HepG2 (cell line): ENCODE data around the gene USP7. TPM values are rescaled to one million over a fixed set of nuclear protein-coding genes. Genes with fewer than 3 reads are reported as not detected.

Experiments used
- EEA1 ChIP-seq: sonication (generic); formaldehyde crosslinking; IDR thresholded peaks from 2 replicates; pipeline ENCODE4 v1.5.1; 2020; ENCODE audit warnings: mild to moderate bottlenecking, missing genetic modification reagents, borderline replicate concordance
- HOXA3 ChIP-seq: sonication (generic); formaldehyde crosslinking; IDR thresholded peaks from 2 replicates; pipeline ENCODE4 v1.5.0; 2020; ENCODE audit warnings: missing genetic modification reagents
- KLF15 ChIP-seq: sonication (generic); formaldehyde crosslinking; IDR thresholded peaks from 2 replicates; pipeline ENCODE4 v1.8.1; 2023; ENCODE audit warnings: borderline replicate concordance, mild to moderate bottlenecking, inconsistent platforms, missing genetic modification reagents, mixed read lengths
- RBFOX2 ChIP-seq: fragments of 200-400 bp; formaldehyde crosslinking; IDR thresholded peaks from 2 replicates; pipeline ENCODE4 v1.6.1; 2017; ENCODE audit warnings: low read depth, mild to moderate bottlenecking, low read length
- RORA ChIP-seq: sonication (generic); formaldehyde crosslinking; IDR thresholded peaks from 2 replicates; pipeline ENCODE4 v1.5.0; 2020; ENCODE audit warnings: mild to moderate bottlenecking, missing genetic modification reagents, moderate library complexity
- SETDB1 ChIP-seq: sonication (generic); formaldehyde crosslinking; IDR thresholded peaks from 2 replicates; pipeline ENCODE4 v1.5.1; 2020; ENCODE audit warnings: missing genetic modification reagents, mild to moderate bottlenecking, borderline replicate concordance
- TBL1XR1 ChIP-seq: fragments of 150-350 bp; IDR thresholded peaks from 2 replicates; pipeline ENCODE4 v1.6.1; 2014; ENCODE audit warnings: borderline replicate concordance, low read length; ENCODE audit not compliant: partially characterized antibody
- XRCC5 ChIP-seq: fragments of 200-400 bp; formaldehyde crosslinking; optimal IDR thresholded peaks from 2 replicates; pipeline ENCODE3; 2017; ENCODE audit warnings: mild to moderate bottlenecking, low read length
- ZNF383 ChIP-seq: sonication (generic); formaldehyde crosslinking; IDR thresholded peaks from 2 replicates; pipeline ENCODE4 v1.4.0; 2020; ENCODE audit warnings: missing genetic modification reagents, mild to moderate bottlenecking, borderline replicate concordance
- ZNF510 ChIP-seq: sonication (generic); formaldehyde crosslinking; IDR thresholded peaks from 2 replicates; pipeline ENCODE4 v1.4.0; 2020; ENCODE audit warnings: low read depth, mild to moderate bottlenecking, missing genetic modification reagents
- ZNF607 ChIP-seq: sonication (generic); formaldehyde crosslinking; IDR thresholded peaks from 2 replicates; pipeline ENCODE4 v1.5.1; 2020; ENCODE audit warnings: missing genetic modification reagents, mild to moderate bottlenecking, borderline replicate concordance
- ZNF7 ChIP-seq: IDR thresholded peaks from 2 replicates; pipeline ENCODE4 v1.6.1; 2016; ENCODE audit warnings: missing biosample characterization, missing genetic modification reagents
- ZNF772 ChIP-seq: sonication (generic); formaldehyde crosslinking; IDR thresholded peaks from 2 replicates; pipeline ENCODE4 v1.5.0; 2020; ENCODE audit warnings: mild to moderate bottlenecking, missing genetic modification reagents
- ZNF878 ChIP-seq: sonication (generic); formaldehyde crosslinking; IDR thresholded peaks from 2 replicates; pipeline ENCODE4 v1.8.1; 2023; ENCODE audit warnings: mild to moderate bottlenecking, missing genetic modification reagents, moderate library complexity
- polyA plus RNA-seq, 8 experiments: library from polyadenylated mRNA; depleted of rRNA in 3 of 8; stranded (reverse) in 7 of 8; unstranded in 1 of 8; fragments of >200 nt; fragmentation: Illumina TruSeq in 4 of 8; extraction: Trizol in 4 of 8; gene quantifications; 2 replicates each; pipeline versions ENCODE4 v1.2.1 to v1.2.3, GENCODE V29; 2011 to 2016; ENCODE audit warnings: low read depth in 4 of 8, missing spikeins in 1 of 8, mixed read lengths in 1 of 8; ENCODE audit not compliant: insufficient read depth in 1 of 8
- total RNA-seq, 5 experiments: library from RNA; depleted of rRNA; stranded (reverse); fragments of >200 nt; fragmentation: Illumina TruSeq; extraction: Trizol; gene quantifications; 2 replicates each; pipeline ENCODE4 v1.2.3, GENCODE V29; 2016; ENCODE audit warnings: low read depth in 1 of 5
- TF ChIP-seq, protein P1 (sequence below): sonication (generic); formaldehyde crosslinking; IDR thresholded peaks from 2 replicates; pipeline ENCODE4 v1.4.0; 2020; ENCODE audit warnings: mild to moderate bottlenecking, missing genetic modification reagents
- TF ChIP-seq, protein P2 (sequence below): fragments of 450-650 bp; IDR thresholded peaks from 2 replicates; pipeline ENCODE4 v1.6.1; 2017
- TF ChIP-seq, protein P3 (sequence below): sonication (generic); formaldehyde crosslinking; IDR thresholded peaks from 2 replicates; pipeline ENCODE4 v1.8.0; 2022; ENCODE audit warnings: missing genetic modification reagents, mild to moderate bottlenecking, moderate library complexity, borderline replicate concordance
- TF ChIP-seq, protein P4 (sequence below): sonication (generic); formaldehyde crosslinking; IDR thresholded peaks from 2 replicates; pipeline ENCODE4 v1.4.0; 2020; ENCODE audit warnings: missing genetic modification reagents
- TF ChIP-seq, protein P5 (sequence below): sonication (generic); formaldehyde crosslinking; IDR thresholded peaks from 2 replicates; pipeline ENCODE4; 2020; ENCODE audit warnings: missing genetic modification reagents, mild to moderate bottlenecking, borderline replicate concordance

Gene USP7
- total and polyA plus RNA-seq, 2 of the 13 experiments (the other 11 are each of a cell fraction or from before 2014, with no cell fraction given) = 52.5 to 173 TPM

DNA sequence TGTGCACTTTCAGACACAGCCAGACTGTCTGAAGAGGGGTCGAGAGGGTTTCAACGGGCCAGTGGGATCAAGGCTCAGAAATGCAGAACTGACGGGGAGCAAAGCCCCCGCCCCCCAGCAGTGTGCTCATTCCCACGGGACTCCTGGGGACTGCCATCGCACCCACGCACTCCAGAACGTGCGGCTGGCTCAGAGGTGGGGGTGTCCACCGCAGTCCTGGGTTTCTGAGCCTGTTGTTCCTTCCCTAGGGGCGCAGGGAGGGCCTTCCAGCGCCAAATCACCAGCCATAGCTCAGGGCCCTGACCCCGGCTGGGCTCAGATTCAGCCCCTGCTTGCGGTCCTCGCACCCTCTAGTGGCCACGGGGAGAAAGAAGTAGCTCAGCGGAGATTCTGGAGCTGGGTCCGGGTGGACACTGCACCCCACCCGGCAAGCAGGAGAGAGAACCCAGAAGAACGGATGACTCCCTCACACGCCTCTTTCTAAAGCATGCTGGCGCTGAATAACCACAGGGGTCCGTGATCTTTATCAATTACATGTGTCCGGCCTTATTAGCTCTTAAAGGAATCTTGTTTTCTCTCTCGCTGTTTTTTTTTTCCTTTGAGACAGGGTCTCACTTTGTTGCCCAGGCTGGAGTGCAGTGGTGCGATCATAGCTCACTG is 45.0 kb upstream of the USP7 start (continued):
- TF ChIP-seq, protein P1, sequence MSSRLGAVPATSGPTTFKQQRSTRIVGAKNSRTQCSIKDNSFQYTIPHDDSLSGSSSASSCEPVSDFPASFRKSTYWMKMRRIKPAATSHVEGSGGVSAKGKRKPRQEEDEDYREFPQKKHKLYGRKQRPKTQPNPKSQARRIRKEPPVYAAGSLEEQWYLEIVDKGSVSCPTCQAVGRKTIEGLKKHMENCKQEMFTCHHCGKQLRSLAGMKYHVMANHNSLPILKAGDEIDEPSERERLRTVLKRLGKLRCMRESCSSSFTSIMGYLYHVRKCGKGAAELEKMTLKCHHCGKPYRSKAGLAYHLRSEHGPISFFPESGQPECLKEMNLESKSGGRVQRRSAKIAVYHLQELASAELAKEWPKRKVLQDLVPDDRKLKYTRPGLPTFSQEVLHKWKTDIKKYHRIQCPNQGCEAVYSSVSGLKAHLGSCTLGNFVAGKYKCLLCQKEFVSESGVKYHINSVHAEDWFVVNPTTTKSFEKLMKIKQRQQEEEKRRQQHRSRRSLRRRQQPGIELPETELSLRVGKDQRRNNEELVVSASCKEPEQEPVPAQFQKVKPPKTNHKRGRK (CRISPR knock-in tag) = no peak
- TF ChIP-seq XRCC5 (peak; percentile 99), HOXA3 (CRISPR knock-in tag) (peak; percentile 82), EEA1 (CRISPR knock-in tag) (0 out of 2 replicates have a peak, but pooled peaks have one; percentile 18), ZNF510 (no peak), ZNF7 (CRISPR knock-in tag) (no peak), KLF15 (CRISPR knock-in tag) (no peak), ZNF383 (CRISPR knock-in tag) (no peak), RBFOX2 (no peak), ZNF772 (CRISPR knock-in tag) (peak; percentile 80; the same call in 1 of the 2 replicates), SETDB1 (CRISPR knock-in tag) (no peak), RORA (CRISPR knock-in tag) (no peak), ZNF878 (CRISPR knock-in tag) (no peak), TBL1XR1 (peak; percentile 17), ZNF607 (peak; percentile 67; the same call in 1 of the 2 replicates)
- TF ChIP-seq, protein P2, sequence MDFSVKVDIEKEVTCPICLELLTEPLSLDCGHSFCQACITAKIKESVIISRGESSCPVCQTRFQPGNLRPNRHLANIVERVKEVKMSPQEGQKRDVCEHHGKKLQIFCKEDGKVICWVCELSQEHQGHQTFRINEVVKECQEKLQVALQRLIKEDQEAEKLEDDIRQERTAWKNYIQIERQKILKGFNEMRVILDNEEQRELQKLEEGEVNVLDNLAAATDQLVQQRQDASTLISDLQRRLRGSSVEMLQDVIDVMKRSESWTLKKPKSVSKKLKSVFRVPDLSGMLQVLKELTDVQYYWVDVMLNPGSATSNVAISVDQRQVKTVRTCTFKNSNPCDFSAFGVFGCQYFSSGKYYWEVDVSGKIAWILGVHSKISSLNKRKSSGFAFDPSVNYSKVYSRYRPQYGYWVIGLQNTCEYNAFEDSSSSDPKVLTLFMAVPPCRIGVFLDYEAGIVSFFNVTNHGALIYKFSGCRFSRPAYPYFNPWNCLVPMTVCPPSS = no peak
- TF ChIP-seq, protein P3, sequence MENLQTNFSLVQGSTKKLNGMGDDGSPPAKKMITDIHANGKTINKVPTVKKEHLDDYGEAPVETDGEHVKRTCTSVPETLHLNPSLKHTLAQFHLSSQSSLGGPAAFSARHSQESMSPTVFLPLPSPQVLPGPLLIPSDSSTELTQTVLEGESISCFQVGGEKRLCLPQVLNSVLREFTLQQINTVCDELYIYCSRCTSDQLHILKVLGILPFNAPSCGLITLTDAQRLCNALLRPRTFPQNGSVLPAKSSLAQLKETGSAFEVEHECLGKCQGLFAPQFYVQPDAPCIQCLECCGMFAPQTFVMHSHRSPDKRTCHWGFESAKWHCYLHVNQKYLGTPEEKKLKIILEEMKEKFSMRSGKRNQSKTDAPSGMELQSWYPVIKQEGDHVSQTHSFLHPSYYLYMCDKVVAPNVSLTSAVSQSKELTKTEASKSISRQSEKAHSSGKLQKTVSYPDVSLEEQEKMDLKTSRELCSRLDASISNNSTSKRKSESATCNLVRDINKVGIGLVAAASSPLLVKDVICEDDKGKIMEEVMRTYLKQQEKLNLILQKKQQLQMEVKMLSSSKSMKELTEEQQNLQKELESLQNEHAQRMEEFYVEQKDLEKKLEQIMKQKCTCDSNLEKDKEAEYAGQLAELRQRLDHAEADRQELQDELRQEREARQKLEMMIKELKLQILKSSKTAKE = no peak
- TF ChIP-seq, protein P4, sequence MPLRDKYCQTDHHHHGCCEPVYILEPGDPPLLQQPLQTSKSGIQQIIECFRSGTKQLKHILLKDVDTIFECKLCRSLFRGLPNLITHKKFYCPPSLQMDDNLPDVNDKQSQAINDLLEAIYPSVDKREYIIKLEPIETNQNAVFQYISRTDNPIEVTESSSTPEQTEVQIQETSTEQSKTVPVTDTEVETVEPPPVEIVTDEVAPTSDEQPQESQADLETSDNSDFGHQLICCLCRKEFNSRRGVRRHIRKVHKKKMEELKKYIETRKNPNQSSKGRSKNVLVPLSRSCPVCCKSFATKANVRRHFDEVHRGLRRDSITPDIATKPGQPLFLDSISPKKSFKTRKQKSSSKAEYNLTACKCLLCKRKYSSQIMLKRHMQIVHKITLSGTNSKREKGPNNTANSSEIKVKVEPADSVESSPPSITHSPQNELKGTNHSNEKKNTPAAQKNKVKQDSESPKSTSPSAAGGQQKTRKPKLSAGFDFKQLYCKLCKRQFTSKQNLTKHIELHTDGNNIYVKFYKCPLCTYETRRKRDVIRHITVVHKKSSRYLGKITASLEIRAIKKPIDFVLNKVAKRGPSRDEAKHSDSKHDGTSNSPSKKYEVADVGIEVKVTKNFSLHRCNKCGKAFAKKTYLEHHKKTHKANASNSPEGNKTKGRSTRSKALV = peak; percentile 74
- TF ChIP-seq, protein P5, sequence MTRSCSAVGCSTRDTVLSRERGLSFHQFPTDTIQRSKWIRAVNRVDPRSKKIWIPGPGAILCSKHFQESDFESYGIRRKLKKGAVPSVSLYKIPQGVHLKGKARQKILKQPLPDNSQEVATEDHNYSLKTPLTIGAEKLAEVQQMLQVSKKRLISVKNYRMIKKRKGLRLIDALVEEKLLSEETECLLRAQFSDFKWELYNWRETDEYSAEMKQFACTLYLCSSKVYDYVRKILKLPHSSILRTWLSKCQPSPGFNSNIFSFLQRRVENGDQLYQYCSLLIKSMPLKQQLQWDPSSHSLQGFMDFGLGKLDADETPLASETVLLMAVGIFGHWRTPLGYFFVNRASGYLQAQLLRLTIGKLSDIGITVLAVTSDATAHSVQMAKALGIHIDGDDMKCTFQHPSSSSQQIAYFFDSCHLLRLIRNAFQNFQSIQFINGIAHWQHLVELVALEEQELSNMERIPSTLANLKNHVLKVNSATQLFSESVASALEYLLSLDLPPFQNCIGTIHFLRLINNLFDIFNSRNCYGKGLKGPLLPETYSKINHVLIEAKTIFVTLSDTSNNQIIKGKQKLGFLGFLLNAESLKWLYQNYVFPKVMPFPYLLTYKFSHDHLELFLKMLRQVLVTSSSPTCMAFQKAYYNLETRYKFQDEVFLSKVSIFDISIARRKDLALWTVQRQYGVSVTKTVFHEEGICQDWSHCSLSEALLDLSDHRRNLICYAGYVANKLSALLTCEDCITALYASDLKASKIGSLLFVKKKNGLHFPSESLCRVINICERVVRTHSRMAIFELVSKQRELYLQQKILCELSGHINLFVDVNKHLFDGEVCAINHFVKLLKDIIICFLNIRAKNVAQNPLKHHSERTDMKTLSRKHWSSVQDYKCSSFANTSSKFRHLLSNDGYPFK (CRISPR knock-in tag) = peak; percentile 65; the same call in 1 of the 2 replicates
